ENCODE measurements around the gene ADGRD2.
A peak's percentile ranks its signal among the peaks of the same experiment; 100 is the strongest.
"Not testable (repeated sequence)": the region's sequence is repeated elsewhere in the genome, so short reads cannot be mapped to it uniquely, and the experiment has no call there.

ADGRD2 gene

GRCh38 chr9:124423591-124423990 is 26.7 kb upstream of the ADGRD2 start:
- TF ChIP-seq CTCF (IDR thresholded peaks at IDR 0.05), result no peak
- Histone ChIP-seq H3K27ac (no peak overlapping the region), H3K4me3 (no peak overlapping the region)
- DNase-seq (ENCODE audit: low spot score), result no peak

DNA sequence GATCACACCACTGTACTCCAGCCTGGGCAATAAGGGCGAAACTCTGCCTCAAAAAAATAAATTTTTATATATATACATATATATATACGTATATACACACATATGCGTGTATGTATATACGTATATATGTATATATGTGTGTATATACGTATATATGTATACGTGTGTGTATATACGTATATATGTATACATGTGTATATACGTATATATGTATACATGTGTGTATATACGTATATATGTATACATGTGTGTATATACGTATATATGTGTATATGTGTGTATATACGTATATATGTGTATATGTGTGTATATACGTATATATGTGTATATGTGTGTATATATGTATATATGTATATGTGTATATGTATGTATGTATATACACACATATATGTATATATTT is 24.5 kb upstream of the ADGRD2 start:
- H3K27ac ChIP-seq; H3K4me3 ChIP-seq; DNase-seq (ENCODE audit: low spot score): not testable (repeated sequence)

- no peak overlapping the region for H3K27ac ChIP-seq
- H3K4me3 ChIP-seq, result no peak overlapping the region
- no peak for TF ChIP-seq CTCF (IDR thresholded peaks at IDR 0.05)
- no peak for DNase-seq (ENCODE audit: low spot score)
These were observed 23.9 kb upstream of the ADGRD2 start for GRCh38 chr9:124426361-124426760.

DNA sequence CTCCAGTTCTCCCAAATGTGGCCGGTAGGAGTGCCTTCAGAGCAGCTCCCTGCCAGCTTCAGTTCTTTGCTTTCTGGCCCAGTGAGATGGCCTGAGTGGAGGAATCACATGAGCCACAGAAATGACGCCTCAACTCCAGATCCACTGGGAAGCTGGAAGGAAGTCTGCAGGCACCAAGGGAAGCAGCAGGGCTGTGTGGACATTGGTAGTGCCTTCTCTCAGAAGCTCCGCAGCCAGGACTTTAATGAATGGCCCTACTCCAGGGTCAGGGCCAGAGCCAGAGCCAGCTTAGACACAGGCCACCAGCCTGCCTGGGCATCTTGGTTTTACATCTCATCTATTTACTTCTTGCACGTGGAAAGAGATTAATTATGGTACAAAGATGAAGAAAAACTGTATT is 23.0 kb upstream of the ADGRD2 start:
- no peak overlapping the region for H3K4me3 ChIP-seq
- TF ChIP-seq CTCF (IDR thresholded peaks at IDR 0.05), result no peak
- no peak for DNase-seq (ENCODE audit: low spot score)
- H3K27ac ChIP-seq, result no peak overlapping the region

- Histone ChIP-seq H3K27ac (no peak overlapping the region), H3K4me3 (no peak overlapping the region)
- no peak for TF ChIP-seq CTCF (IDR thresholded peaks at IDR 0.05)
- peak; percentile 41 for DNase-seq (ENCODE audit: low spot score)
These were observed 21.3 kb upstream of the ADGRD2 start for GRCh38 chr9:124428751-124429529.

- H3K4me3 ChIP-seq, result no peak overlapping the region
- no peak overlapping the region for H3K27ac ChIP-seq
- no peak for DNase-seq (ENCODE audit: low spot score)
- TF ChIP-seq CTCF (IDR thresholded peaks at IDR 0.05), result no peak
These were observed 20.8 kb upstream of the ADGRD2 start for GRCh38 chr9:124429530-124429867.

DNA sequence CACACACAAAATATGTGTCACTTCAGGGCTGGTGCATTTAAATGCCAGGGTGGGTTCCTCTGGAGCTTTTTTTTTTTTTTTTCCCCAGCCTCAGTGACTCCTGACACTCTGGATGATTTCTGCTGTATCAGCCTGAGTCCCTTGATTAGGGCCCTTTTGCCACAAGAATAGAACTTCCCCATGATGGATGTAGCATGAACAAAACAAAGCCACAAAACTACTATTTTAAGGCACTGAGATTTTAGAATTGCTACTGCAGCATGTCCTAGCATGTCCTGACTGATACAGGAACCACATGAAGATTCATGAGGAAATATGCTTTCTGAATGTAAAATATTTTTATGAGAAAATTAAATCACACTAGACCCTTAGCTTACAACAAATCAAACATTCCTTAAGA is 13.9 kb upstream of the ADGRD2 start:
- no peak for TF ChIP-seq CTCF (IDR thresholded peaks at IDR 0.05)
- Histone ChIP-seq H3K27ac (no peak overlapping the region), H3K4me3 (no peak overlapping the region)
- DNase-seq (ENCODE audit: low spot score), result no peak

Measured in coronary artery (tissue), 2 donors.